NCI-H82 (cell line): ENCODE measurements around the gene AGT.
A peak's percentile ranks its signal among the peaks of the same experiment; 100 is the strongest.
"Not testable (repeated sequence)": the region's sequence is repeated elsewhere in the genome, so short reads cannot be mapped to it uniquely, and the experiment has no call there.

Experiments
- DNase-seq: peaks from one replicate; lab custom pipeline; 2025; lab: John Stamatoyannopoulos, UW

Gene AGT

GRCh38 chr1:230744382-230744781 lies 30.5 kb upstream of the AGT start:
- no peak for DNase-seq

GRCh38 chr1:230743899-230744298 lies 30.0 kb upstream of the AGT start:
- peak; percentile 26 for DNase-seq

- no peak for DNase-seq
Observed at GRCh38 chr1:230739564-230740290, 25.8 kb upstream of the AGT start.

- DNase-seq: no peak
Observed at GRCh38 chr1:230737622-230738262, 23.8 kb upstream of the AGT start.

- no peak for DNase-seq
Observed at GRCh38 chr1:230735447-230735846, 21.5 kb upstream of the AGT start.

- DNase-seq: no peak
Observed at GRCh38 chr1:230730977-230731376, 17.1 kb upstream of the AGT start.

- DNase-seq: no peak
Observed at GRCh38 chr1:230728710-230729392, 14.9 kb upstream of the AGT start.

- no peak for DNase-seq
Observed at GRCh38 chr1:230725256-230726012, 11.5 kb upstream of the AGT start.

- DNase-seq: not testable (repeated sequence)
Observed at GRCh38 chr1:230721849-230722522, 8.1 kb upstream of the AGT start.

- no peak for DNase-seq
Observed at GRCh38 chr1:230717251-230717650, 3.3 kb upstream of the AGT start.

- DNase-seq: not testable (repeated sequence)
Observed at GRCh38 chr1:230716453-230716852, 2.5 kb upstream of the AGT start.

GRCh38 chr1:230715510-230715909 lies 1.6 kb upstream of the AGT start:
- no peak for DNase-seq

GRCh38 chr1:230713547-230713914 lies 391 bp downstream of the AGT start:
- no peak for DNase-seq

- no peak for DNase-seq
Observed at GRCh38 chr1:230713138-230713537, 784 bp downstream of the AGT start.

- DNase-seq: no peak
Observed at GRCh38 chr1:230712470-230712942, 1.4 kb downstream of the AGT start.

- no peak for DNase-seq
Observed at GRCh38 chr1:230711245-230711644, 2.7 kb downstream of the AGT start.

- DNase-seq: no peak
Observed at GRCh38 chr1:230710543-230710904, 3.4 kb downstream of the AGT start.

GRCh38 chr1:230709619-230710542 lies 4.0 kb downstream of the AGT start:
- DNase-seq: no peak

GRCh38 chr1:230708631-230709580 lies 5.0 kb downstream of the AGT start:
- peak; percentile 32 for DNase-seq
